Measurements from ENCODE around the gene ZNF880.

ZNF880 gene

DNA sequence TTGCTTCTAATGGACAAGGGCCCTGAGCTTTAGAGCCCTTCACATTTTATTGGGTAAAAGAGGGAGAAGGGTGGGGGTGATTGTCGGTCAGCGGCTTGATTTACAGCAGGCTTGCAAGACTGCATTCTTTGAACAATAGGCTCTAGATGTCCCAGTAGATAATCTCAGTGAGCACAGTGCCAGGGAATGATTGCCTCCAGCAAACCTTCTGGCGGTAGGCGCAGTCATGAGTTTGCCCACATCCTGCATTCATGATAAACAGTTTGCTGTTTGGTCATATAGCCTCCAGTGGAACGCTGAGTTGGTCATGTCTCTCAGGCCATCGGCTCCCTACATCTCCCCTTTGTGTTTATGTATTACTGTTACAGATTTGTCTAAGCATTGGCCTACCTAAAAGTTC lies 40.6 kb downstream of the ZNF880 start:
- TF ChIP-seq, protein P1, sequence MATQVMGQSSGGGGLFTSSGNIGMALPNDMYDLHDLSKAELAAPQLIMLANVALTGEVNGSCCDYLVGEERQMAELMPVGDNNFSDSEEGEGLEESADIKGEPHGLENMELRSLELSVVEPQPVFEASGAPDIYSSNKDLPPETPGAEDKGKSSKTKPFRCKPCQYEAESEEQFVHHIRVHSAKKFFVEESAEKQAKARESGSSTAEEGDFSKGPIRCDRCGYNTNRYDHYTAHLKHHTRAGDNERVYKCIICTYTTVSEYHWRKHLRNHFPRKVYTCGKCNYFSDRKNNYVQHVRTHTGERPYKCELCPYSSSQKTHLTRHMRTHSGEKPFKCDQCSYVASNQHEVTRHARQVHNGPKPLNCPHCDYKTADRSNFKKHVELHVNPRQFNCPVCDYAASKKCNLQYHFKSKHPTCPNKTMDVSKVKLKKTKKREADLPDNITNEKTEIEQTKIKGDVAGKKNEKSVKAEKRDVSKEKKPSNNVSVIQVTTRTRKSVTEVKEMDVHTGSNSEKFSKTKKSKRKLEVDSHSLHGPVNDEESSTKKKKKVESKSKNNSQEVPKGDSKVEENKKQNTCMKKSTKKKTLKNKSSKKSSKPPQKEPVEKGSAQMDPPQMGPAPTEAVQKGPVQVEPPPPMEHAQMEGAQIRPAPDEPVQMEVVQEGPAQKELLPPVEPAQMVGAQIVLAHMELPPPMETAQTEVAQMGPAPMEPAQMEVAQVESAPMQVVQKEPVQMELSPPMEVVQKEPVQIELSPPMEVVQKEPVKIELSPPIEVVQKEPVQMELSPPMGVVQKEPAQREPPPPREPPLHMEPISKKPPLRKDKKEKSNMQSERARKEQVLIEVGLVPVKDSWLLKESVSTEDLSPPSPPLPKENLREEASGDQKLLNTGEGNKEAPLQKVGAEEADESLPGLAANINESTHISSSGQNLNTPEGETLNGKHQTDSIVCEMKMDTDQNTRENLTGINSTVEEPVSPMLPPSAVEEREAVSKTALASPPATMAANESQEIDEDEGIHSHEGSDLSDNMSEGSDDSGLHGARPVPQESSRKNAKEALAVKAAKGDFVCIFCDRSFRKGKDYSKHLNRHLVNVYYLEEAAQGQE (IDR thresholded peaks at IDR 0.05; ENCODE audit: insufficient read depth in 1 of 2, low read depth in 2 of 2, low read length in 2 of 2): no peak
- TF ChIP-seq TAF1 (IDR thresholded peaks at IDR 0.05; ENCODE audit: borderline replicate concordance, insufficient read depth, low read length): no peak
- no peak for TF ChIP-seq FOXP2 (optimal IDR thresholded peaks at IDR 0.05; ENCODE audit: borderline replicate concordance, extremely low read depth, extremely low read length, insufficient read depth)
- TF ChIP-seq POLR2AphosphoS5 (IDR thresholded peaks at IDR 0.05; ENCODE audit: low read depth, low read length): no peak

DNA sequence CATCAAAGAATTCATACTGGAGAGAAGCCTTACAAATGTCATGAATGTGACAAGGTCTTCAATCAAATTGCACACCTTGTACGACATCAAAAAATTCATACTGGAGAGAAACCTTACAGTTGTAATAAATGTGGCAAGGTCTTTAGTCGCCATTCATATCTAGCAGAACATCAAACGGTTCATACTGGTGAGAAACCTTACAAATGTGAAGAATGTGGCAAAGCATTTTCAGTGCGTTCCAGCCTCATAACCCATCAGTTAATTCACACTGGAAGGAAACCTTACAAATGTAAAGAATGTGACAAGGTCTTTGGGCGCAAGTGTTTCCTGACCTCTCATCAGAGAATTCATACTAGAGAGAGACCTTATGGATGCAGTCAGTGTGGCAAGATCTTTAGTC lies 46.0 kb downstream of the ZNF880 start:
- no peak for TF ChIP-seq POLR2AphosphoS5 (IDR thresholded peaks at IDR 0.05; ENCODE audit: low read depth, low read length)
- TF ChIP-seq, protein P1 (IDR thresholded peaks at IDR 0.05; ENCODE audit: insufficient read depth in 1 of 2, low read depth in 2 of 2, low read length in 2 of 2): no peak

DNA sequence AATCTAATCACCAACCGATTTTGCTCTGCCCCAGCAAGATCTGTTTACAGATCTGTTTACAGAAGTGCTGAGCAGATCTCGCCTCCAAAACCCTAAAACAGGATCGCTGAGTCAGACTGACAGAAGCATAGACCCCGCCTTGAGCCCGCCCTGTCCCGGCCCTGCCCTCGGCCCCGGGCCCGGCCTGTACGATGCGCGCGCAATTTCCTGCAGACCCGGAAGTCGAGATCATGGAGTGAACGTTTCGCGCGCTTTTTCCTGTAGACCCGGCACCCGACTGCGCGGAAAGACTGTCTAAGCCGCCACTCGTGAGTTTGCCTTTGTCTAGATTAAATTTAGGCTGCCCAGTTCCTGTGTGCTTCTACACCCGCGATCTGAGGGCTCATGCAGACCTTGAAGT lies 59.2 kb downstream of the ZNF880 start, which contains the start of gene ZNF534:
Gene ZNF534 (plus strand): TSS at position 212 of the 400 bp plus-strand sequence. CDS start 2,327 bp downstream, outside the sequence.
- no peak for TF ChIP-seq SIN3A (IDR thresholded peaks at IDR 0.05; ENCODE audit: borderline replicate concordance, insufficient read depth, low read length)
- no peak for TF ChIP-seq POLR2AphosphoS5 (IDR thresholded peaks at IDR 0.05; ENCODE audit: low read depth, low read length)
- TF ChIP-seq FOXP2 (optimal IDR thresholded peaks at IDR 0.05; ENCODE audit: borderline replicate concordance, extremely low read depth, extremely low read length, insufficient read depth): no peak
